GM20000 (cell line): Measurements from ENCODE around the gene WWOX.

Experiments
- DNase-seq: peaks from one replicate; pipeline ENCODE4 v3.0.0; 2012; ENCODE audit warnings: low spot score
- CTCF ChIP-seq: IDR thresholded peaks from 2 replicates; pipeline ENCODE4 v1.5.1; 2012; ENCODE audit warnings: mild to moderate bottlenecking, control low read depth; ENCODE audit errors: extremely low read depth, missing control alignments

The WWOX gene

DNA sequence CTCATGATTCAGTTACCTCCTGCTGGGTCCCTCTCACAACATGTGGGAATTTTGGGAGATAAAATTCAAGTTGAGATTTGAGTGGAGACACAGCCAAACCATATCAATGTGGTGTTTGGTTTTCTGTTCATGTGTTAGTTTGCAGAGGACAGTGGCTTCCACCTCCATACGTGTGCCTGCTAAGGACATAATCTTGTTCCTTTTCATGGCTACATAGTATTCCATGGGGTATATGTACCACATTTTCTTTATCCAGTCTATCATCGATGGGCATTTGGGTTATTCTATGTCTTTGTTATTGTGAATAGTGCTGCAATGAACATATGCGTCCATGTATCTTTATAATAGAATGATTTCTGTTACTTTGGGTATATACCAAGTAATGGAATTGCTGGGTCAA lies 4.5 kb upstream of the WWOX start:
- TF ChIP-seq CTCF = no peak
- DNase-seq = no peak

DNA sequence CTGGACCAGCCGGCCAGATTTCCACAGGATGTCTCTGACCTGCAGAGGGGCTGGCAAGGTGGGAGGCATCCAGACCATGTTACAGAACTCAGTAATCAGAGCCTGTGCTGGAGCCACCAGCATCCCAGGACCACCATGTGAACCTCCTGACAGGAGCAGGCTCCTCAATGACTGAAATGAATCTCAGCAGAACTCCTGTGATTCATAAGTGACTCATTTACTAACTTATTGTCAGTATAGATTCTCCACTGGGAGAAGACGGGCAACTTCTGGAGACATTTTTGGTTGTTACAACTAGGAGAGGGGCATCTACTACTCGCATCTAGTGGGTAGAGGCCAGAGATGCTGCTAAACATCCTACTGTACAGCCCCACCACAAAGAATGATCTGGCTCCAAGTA lies 3.1 kb upstream of the WWOX start:
- DNase-seq = no peak
- no peak for TF ChIP-seq CTCF

- DNase-seq = no peak
- no peak for TF ChIP-seq CTCF
Measured at GRCh38 chr16:78097548-78097947, 1.9 kb upstream of the WWOX start.

GRCh38 chr16:78098087-78098486 lies 1.4 kb upstream of the WWOX start:
- DNase-seq = no peak
- no peak for TF ChIP-seq CTCF

DNA sequence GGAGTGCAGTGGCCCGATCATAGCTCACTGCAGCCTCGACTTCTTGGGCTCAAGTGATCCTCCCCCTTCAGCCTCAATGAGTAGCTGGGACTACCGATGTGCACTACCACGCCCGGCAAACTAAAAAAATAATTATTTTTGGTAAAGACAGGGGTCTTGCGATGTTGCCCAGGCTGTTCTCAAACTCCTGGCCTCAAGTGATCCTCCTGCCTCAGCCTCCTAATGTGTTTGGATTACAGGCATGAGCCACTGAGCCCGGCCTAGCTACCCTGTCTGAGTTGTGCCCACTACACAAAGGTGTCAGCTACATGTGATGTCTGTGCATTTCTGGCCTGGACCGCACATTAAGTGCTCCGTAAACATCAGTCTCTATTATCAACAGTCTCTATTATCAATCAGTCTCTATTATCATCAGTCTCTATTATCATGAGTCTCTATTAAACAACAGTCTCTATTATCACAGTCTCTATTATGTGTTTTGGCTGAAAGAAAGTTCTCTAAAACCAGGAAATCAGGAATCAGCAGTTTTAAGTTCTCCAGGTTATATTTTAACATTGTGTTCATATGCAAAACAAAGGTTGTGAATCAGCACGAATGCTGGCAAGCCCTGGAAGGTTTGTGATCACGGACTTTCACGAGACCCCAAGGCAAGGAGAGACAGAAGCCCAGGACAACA lies 721 bp upstream of the WWOX start:
- no peak for TF ChIP-seq CTCF
- DNase-seq = no peak

- TF ChIP-seq CTCF = peak; percentile 95
- DNase-seq = peak; percentile 65
Measured at GRCh38 chr16:78100112-78100467, 636 bp downstream of the WWOX start.

DNA sequence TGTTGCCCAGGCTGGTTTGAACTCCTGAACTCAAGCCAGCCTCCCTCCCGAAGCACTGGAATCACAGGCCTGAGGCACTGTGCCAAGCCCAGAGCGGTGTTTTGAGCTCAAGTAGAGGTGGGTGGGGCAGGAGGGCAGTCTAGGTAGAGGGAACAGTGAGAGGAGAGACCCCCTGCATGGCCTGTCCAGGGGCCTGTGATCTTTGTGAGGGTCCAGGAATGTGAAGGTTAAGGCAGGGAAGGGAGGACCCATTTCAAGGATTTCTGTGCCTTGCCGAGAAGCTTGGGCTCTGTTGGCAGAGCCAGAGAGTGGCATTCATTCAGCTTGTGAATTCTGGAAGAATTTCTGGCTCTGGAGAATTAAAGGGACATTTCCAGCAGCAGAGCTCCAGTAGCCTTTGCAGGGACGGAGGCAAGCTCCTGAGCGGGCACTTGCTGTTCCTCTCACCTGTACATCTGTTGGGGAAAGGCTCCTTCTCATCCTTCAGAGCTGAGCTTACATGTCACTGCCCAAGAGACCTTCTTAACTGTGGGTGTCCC lies 2.7 kb downstream of the WWOX start:
- TF ChIP-seq CTCF = no peak
- DNase-seq = no peak
